Measurements from ENCODE around the gene HSPA12A.
A peak's percentile ranks its signal among the peaks of the same experiment; 100 is the strongest.

The HSPA12A gene

DNA sequence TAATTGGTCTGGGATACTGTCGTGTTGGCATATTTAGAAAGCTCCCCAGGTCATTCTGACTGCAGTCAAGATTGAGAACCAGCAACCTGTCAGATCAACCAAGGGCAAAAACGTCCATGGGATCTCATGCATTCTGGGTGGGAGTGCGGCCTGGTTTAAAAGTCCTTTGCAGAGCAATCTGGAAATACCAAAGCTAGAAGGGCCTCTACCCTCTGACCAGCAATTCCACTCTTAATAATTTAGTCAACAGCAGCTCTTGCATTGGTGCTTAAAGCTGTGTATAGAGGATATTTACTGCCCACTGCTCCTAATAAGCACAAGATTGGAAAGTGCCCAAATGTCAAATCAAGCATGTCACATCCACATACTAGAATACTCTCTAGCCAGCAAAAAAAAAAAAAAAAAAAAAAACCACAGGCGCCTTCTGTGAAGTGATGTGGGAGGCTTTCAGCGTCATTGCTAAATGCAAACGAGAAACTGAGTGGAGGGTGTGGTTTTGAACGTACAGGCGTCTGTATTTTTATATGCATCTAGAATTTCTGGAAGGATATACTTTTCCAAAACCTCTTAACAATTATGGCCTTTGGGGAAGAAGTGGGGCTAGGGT lies 44.8 kb upstream of the HSPA12A start:
- TF ChIP-seq, protein P1, sequence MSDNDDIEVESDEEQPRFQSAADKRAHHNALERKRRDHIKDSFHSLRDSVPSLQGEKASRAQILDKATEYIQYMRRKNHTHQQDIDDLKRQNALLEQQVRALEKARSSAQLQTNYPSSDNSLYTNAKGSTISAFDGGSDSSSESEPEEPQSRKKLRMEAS (IDR thresholded peaks at IDR 0.05): no peak
- TF ChIP-seq EP300 (IDR thresholded peaks at IDR 0.05; ENCODE audit: borderline replicate concordance) (no peak), CEBPB (IDR thresholded peaks at IDR 0.05) (no peak), FOXM1 (IDR thresholded peaks at IDR 0.05; ENCODE audit: borderline replicate concordance, low read depth) (no peak)

DNA sequence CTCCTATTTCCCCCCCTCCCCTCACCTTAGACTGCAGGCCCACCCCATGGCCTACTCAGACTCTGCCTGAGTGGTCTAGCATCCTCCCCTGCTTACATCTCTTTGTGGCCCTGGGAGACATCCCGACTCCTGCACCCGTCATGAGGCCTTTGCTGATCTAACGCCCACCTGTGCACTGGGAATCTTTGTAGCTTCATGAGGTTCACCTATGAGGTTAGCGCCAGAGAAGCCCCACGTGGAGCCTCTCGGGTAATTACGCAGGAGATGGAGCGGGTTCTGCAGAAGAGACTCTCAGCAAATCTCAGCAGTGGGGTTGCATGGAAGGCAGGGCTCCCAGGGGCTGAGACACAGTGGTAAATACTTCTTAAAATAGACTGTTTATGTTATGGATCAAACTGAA lies 43.5 kb upstream of the HSPA12A start:
- TF ChIP-seq, protein P2, sequence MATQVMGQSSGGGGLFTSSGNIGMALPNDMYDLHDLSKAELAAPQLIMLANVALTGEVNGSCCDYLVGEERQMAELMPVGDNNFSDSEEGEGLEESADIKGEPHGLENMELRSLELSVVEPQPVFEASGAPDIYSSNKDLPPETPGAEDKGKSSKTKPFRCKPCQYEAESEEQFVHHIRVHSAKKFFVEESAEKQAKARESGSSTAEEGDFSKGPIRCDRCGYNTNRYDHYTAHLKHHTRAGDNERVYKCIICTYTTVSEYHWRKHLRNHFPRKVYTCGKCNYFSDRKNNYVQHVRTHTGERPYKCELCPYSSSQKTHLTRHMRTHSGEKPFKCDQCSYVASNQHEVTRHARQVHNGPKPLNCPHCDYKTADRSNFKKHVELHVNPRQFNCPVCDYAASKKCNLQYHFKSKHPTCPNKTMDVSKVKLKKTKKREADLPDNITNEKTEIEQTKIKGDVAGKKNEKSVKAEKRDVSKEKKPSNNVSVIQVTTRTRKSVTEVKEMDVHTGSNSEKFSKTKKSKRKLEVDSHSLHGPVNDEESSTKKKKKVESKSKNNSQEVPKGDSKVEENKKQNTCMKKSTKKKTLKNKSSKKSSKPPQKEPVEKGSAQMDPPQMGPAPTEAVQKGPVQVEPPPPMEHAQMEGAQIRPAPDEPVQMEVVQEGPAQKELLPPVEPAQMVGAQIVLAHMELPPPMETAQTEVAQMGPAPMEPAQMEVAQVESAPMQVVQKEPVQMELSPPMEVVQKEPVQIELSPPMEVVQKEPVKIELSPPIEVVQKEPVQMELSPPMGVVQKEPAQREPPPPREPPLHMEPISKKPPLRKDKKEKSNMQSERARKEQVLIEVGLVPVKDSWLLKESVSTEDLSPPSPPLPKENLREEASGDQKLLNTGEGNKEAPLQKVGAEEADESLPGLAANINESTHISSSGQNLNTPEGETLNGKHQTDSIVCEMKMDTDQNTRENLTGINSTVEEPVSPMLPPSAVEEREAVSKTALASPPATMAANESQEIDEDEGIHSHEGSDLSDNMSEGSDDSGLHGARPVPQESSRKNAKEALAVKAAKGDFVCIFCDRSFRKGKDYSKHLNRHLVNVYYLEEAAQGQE (IDR thresholded peaks at IDR 0.05; ENCODE audit: low read depth): no peak
- TF ChIP-seq FOXM1 (IDR thresholded peaks at IDR 0.05; ENCODE audit: borderline replicate concordance, low read depth) (no peak), CREB1 (IDR thresholded peaks at IDR 0.05; ENCODE audit: low read depth) (no peak), ZBTB7A (IDR thresholded peaks at IDR 0.05; ENCODE audit: low read depth) (no peak)

DNA sequence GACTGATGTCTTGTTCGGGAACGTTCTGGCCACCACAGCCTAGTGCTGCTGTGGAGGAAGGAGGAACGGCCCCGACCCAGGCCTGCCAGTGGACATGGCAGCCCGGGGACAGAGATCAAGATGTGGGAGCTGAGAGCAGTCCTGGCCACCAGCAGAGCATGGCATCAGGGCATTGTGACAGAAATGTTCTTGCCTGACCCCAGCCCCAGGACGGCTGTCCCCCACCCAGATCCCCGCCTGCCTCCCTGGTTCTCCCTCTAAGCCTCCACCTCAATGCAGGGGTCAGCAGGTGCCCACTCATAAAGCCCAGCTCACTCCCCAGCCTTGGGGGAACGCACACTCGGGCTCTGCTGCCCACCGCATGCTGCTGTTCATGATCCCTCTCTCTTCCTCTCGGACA lies 42.9 kb upstream of the HSPA12A start:
- TF ChIP-seq NFIC (IDR thresholded peaks at IDR 0.05): no peak
- no peak for TF ChIP-seq TEAD4 (IDR thresholded peaks at IDR 0.05)
- no peak for TF ChIP-seq FOXM1 (IDR thresholded peaks at IDR 0.05; ENCODE audit: borderline replicate concordance, low read depth)
- TF ChIP-seq, protein P3, sequence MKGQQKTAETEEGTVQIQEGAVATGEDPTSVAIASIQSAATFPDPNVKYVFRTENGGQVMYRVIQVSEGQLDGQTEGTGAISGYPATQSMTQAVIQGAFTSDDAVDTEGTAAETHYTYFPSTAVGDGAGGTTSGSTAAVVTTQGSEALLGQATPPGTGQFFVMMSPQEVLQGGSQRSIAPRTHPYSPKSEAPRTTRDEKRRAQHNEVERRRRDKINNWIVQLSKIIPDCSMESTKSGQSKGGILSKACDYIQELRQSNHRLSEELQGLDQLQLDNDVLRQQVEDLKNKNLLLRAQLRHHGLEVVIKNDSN (IDR thresholded peaks at IDR 0.05): no peak
- TF ChIP-seq, protein P1 (IDR thresholded peaks at IDR 0.05): no peak
- TF ChIP-seq CEBPB (IDR thresholded peaks at IDR 0.05): no peak
- TF ChIP-seq EGR1 (IDR thresholded peaks at IDR 0.05): no peak
- no peak for TF ChIP-seq ZBTB7A (IDR thresholded peaks at IDR 0.05; ENCODE audit: low read depth)
- TF ChIP-seq CREB1 (IDR thresholded peaks at IDR 0.05; ENCODE audit: low read depth): no peak
- no peak for TF ChIP-seq RAD21 (IDR thresholded peaks at IDR 0.05; ENCODE audit: low read depth)

DNA sequence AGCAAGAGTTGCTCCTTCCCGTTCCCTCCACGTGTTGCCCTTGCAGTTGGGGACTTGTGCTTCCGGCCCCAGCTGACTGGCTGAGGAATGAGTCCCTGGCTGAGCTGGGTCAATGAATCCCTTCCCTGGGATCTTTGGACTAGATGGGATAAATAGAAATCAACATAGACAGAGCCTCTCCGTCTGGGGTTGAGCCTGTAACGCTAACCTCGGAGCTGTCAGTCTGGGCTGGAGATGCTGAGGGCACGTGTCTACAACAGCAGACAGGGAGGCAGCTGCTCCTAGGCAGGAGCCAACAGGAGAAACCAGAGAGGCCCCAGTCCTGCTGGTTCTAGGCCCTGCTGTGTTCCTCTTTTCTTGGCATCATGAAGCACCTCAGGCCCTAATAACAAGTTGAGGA lies 42.3 kb upstream of the HSPA12A start:
- TF ChIP-seq ZBTB7A (IDR thresholded peaks at IDR 0.05; ENCODE audit: low read depth): no peak
- no peak for TF ChIP-seq CREB1 (IDR thresholded peaks at IDR 0.05; ENCODE audit: low read depth)
- TF ChIP-seq, protein P2 (IDR thresholded peaks at IDR 0.05; ENCODE audit: low read depth): no peak
- TF ChIP-seq EGR1 (IDR thresholded peaks at IDR 0.05): no peak
- no peak for TF ChIP-seq NFIC (IDR thresholded peaks at IDR 0.05)
- TF ChIP-seq RAD21 (IDR thresholded peaks at IDR 0.05; ENCODE audit: low read depth): no peak
- no peak for TF ChIP-seq TEAD4 (IDR thresholded peaks at IDR 0.05)
- TF ChIP-seq, protein P1 (IDR thresholded peaks at IDR 0.05): no peak
- TF ChIP-seq FOXM1 (IDR thresholded peaks at IDR 0.05; ENCODE audit: borderline replicate concordance, low read depth): no peak
- TF ChIP-seq CEBPB (IDR thresholded peaks at IDR 0.05): no peak
- TF ChIP-seq TCF12 (IDR thresholded peaks at IDR 0.05; ENCODE audit: low read depth): no peak
- TF ChIP-seq TAF1 (IDR thresholded peaks at IDR 0.05; ENCODE audit: low read depth): no peak
- TF ChIP-seq EP300 (IDR thresholded peaks at IDR 0.05; ENCODE audit: borderline replicate concordance): no peak
- TF ChIP-seq YY1 (IDR thresholded peaks at IDR 0.05; ENCODE audit: low read depth): no peak
- TF ChIP-seq, protein P3 (IDR thresholded peaks at IDR 0.05): no peak

DNA sequence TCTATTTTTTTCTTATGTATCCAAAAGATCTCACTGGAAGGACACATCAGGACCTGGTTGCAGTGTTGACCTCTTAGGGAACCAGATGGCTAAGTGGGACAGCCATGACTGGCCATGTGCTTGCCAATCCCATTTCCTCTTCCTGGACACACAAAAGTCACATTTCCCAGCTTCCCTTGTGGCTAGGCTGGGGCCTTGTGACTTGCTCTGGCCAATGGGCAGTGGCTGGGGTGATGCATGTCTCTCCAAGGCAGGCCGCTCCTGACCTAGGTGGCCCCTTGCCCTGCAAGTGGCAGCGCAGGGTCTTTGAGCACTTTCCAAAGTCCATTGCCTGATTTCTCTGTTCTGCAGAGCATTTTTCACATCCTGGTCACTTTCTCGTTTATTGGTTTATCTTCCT lies 41.7 kb upstream of the HSPA12A start:
- TF ChIP-seq, protein P3 (IDR thresholded peaks at IDR 0.05): peak; percentile 73
- TF ChIP-seq TAF1 (IDR thresholded peaks at IDR 0.05; ENCODE audit: low read depth): no peak

DNA sequence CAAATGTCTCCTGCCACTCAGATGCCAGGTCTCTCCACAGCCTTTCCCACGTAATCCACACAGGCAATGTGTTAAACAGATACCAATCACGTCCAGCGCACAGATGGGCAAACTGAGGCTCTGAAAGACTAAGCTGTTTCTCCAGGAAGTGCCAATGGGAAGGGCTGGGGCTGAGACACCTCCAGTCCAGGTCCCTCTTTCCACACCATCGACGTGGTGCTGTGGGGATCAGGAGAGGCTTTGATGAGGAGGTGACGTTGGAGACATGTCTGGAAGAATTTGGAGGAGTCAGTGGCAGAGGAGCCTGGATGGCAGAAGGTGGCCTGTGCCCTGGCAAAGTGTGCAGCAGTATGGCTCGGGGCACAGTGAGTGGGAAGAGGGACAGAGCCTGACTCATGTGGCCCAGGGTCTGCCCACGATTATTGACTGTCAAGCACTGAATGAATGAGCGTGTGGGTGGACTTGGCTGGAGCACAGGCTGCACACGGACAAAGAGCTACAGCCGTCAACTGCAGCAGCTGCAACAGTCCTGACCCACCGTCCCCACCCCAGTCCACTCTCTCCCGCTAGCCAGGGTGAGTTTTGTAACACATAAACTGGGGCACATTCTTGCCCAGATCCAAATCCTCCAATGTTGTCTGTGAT lies 40.8 kb upstream of the HSPA12A start:
- no peak for TF ChIP-seq CREB1 (IDR thresholded peaks at IDR 0.05; ENCODE audit: low read depth)
- peak; percentile 81 for TF ChIP-seq EGR1 (IDR thresholded peaks at IDR 0.05)
- TF ChIP-seq TAF1 (IDR thresholded peaks at IDR 0.05; ENCODE audit: low read depth): no peak
- no peak for TF ChIP-seq NFIC (IDR thresholded peaks at IDR 0.05)
